ENCODE results near the gene ACOD1. TPM values are rescaled to one million over a fixed set of nuclear protein-coding genes. Genes with fewer than 3 reads are reported as not detected.

The ACOD1 gene
- total and polyA plus RNA-seq, 4 donors, result 0.08 TPM; not detected in 3

- TF ChIP-seq CTCF (IDR thresholded peaks at IDR 0.05; ENCODE audit: low read depth, low read length, missing input control), result no peak
- TF ChIP-seq JUND (IDR thresholded peaks at IDR 0.05), result no peak
- no peak for TF ChIP-seq HNF4G (IDR thresholded peaks at IDR 0.05)
- TF ChIP-seq YY1 (IDR thresholded peaks at IDR 0.05), result no peak
- no peak for TF ChIP-seq ATF3 (IDR thresholded peaks at IDR 0.05)
Observed at GRCh38 chr13:76974618-76974975, 26.3 kb downstream of the ACOD1 start (continued).

- no peaks in the 10 kb centered on the region for H3K36me3 ChIP-seq (ENCODE audit: control insufficient read depth in 4 of 4, insufficient read depth in 3 of 4, low read depth in 1 of 4, low read length in 3 of 4)
- no peaks in the 10 kb centered on the region for H3K9me3 ChIP-seq (ENCODE audit: control insufficient read depth in 4 of 4, low read length in 3 of 4)
- WGBS, result 89% methylated on average over 6 of the region's 6 CpGs
- DNase-seq (ENCODE audit: low spot score), result no peak
- H3K4me3 ChIP-seq (ENCODE audit: low read depth in 1 of 3, low read length in 3 of 3), result no peak overlapping the region
- no peak overlapping the region for H3K9ac ChIP-seq (ENCODE audit: low read depth in 1 of 2, low read length in 2 of 2)
- H3K4me1 ChIP-seq (ENCODE audit: control insufficient read depth in 4 of 4, insufficient read depth in 4 of 4, low read length in 3 of 4), result peaks cover 0 to 8% (median under 1%) of the 10 kb centered on the region in 4 donors
- H3K27me3 ChIP-seq (ENCODE audit: control insufficient read depth in 4 of 4, insufficient read depth in 4 of 4, low read length in 3 of 4), result peaks cover 0 to 6% (median 0%) of the 10 kb centered on the region in 4 donors
- H3K27ac ChIP-seq (ENCODE audit: low read depth in 1 of 2, low read length in 2 of 2), result no peak overlapping the region
- no peak for TF ChIP-seq FOXA2 (IDR thresholded peaks at IDR 0.05)
- no peak for TF ChIP-seq TAF1 (conservative IDR thresholded peaks at IDR 0.05)
- TF ChIP-seq ATF3 (IDR thresholded peaks at IDR 0.05), result no peak
- no peak for TF ChIP-seq GABPA (IDR thresholded peaks at IDR 0.05 in 1 of 2, conservative IDR thresholded peaks at IDR 0.05 in 1 of 2)
- no peak for TF ChIP-seq FOXA1 (IDR thresholded peaks at IDR 0.05)
- no peak for TF ChIP-seq HNF4A (conservative IDR thresholded peaks at IDR 0.05)
- TF ChIP-seq RXRA (IDR thresholded peaks at IDR 0.05), result no peak
- TF ChIP-seq SP1 (IDR thresholded peaks at IDR 0.05), result no peak
- TF ChIP-seq CTCF (IDR thresholded peaks at IDR 0.05; ENCODE audit: low read depth, low read length, missing input control), result no peak
- TF ChIP-seq NR2F2 (IDR thresholded peaks at IDR 0.05), result no peak
- no peak for TF ChIP-seq EGR1 (IDR thresholded peaks at IDR 0.05; ENCODE audit: low read depth in 2 of 2)
- TF ChIP-seq HNF4G (IDR thresholded peaks at IDR 0.05), result no peak
- TF ChIP-seq JUND (IDR thresholded peaks at IDR 0.05), result no peak
- TF ChIP-seq MAX (IDR thresholded peaks at IDR 0.05), result no peak
- no peak for TF ChIP-seq RAD21 (IDR thresholded peaks at IDR 0.05)
- no peak for TF ChIP-seq REST (IDR thresholded peaks at IDR 0.05)
Observed at GRCh38 chr13:76975863-76976262, 27.6 kb downstream of the ACOD1 start.

Measured in liver (tissue), 9 donors.